ENCODE results near the gene SLC35E2B.
"Not testable (repeated sequence)": the region's sequence is repeated elsewhere in the genome, so short reads cannot be mapped to it uniquely, and the experiment has no call there.

- not testable (repeated sequence) for TF ChIP-seq POLR2A, CTCF (IDR thresholded peaks at IDR 0.05)
Measured at GRCh38 chr1:1674806-1675205, 17.8 kb downstream of the SLC35E2B start.

All from heart left ventricle (tissue), 13 donors.